B cell (primary cell): Measurements from ENCODE around the gene PTGFRN. TPM values are rescaled to one million over a fixed set of nuclear protein-coding genes. Genes with fewer than 3 reads are reported as not detected.

Experiments
- ATAC-seq: fragments of 200-7000 bp; cut with Tn5 transposase; one replicate; pipeline ENCODE4 v1.10.0; 2021; ENCODE audit warnings: low read depth, mild to moderate bottlenecking, moderate number of reproducible peaks, moderate library complexity
- CTCF ChIA-PET: fragments of 350-600 bp; sonication (Branson Sonifier 250); formaldehyde crosslinking; loops from one replicate; lab custom pipeline; 2021; ENCODE audit warnings: antibody characterized with exemption, inconsistent platforms; lab: Charles Lee
- POLR2A ChIA-PET: fragments of 350-600 bp; sonication (Branson Sonifier 250); formaldehyde crosslinking; loops from one replicate; lab custom pipeline; 2021; ENCODE audit warnings: antibody characterized with exemption; lab: Charles Lee
- DNase-seq: peaks from one replicate; pipeline ENCODE4 v3.0.0; 2013
- H2AFZ ChIP-seq: 2 replicates; pipeline ENCODE4 v1.6.1; 2012; ENCODE audit warnings: mild to moderate bottlenecking, low read depth, low read length; ENCODE audit not compliant: insufficient read depth, poor library complexity, severe bottlenecking
- H3K27ac ChIP-seq, 2 donors: 1 replicate in 1 of 2; 2 replicates in 1 of 2; pipeline ENCODE4 v1.5.1; 2012 to 2013; ENCODE audit warnings: low read length in 2 of 2, mild to moderate bottlenecking in 2 of 2, moderate library complexity in 1 of 2
- H3K27me3 ChIP-seq, 4 experiments: fragments of 200-600 bp in 1 of 4; sonication (generic) in 1 of 4; replicated peaks in 1 of 4; 1 replicate in 2 of 4; 2 replicates in 2 of 4; pipeline versions ENCODE4 v1.6.1 to v1.7.0; 2013 to 2016; ENCODE audit warnings: low read length in 3 of 4, mild to moderate bottlenecking in 2 of 4, mixed read lengths in 1 of 4, moderate library complexity in 1 of 4; ENCODE audit not compliant: insufficient read depth in 4 of 4, control insufficient read depth in 3 of 4; ENCODE audit errors: control extremely low read depth in 1 of 4
- H3K36me3 ChIP-seq, 2 experiments: replicated peaks in 1 of 2; 1 replicate in 1 of 2; 2 replicates in 1 of 2; pipeline versions ENCODE4 v1.6.1 to v1.7.1; 2013; ENCODE audit warnings: low read length in 1 of 2; ENCODE audit not compliant: insufficient read depth in 2 of 2, control insufficient read depth in 1 of 2; ENCODE audit errors: control extremely low read depth in 1 of 2, extremely low read depth in 1 of 2
- H3K4me1 ChIP-seq, 2 donors: fragments of 200-600 bp in 1 of 2; sonication (generic) in 1 of 2; 1 replicate in 1 of 2; 2 replicates in 1 of 2; pipeline versions ENCODE4 v1.5.1 to v1.6.1; 2013 to 2017; ENCODE audit warnings: low read length in 2 of 2; ENCODE audit not compliant: control insufficient read depth in 2 of 2, insufficient read depth in 2 of 2
- H3K4me2 ChIP-seq: replicated peaks from 2 replicates; pipeline ENCODE3; 2012; ENCODE audit warnings: mild to moderate bottlenecking, low read depth, low read length; ENCODE audit not compliant: poor library complexity, severe bottlenecking
- H3K4me3 ChIP-seq, 5 experiments: fragments of 200-600 bp in 1 of 5; sonication (generic) in 1 of 5; 1 replicate in 3 of 5; 2 replicates in 2 of 5; pipeline versions ENCODE4 v1.5.1 to v1.7.0; 2011 to 2016; ENCODE audit warnings: low read length in 4 of 5, mild to moderate bottlenecking in 4 of 5, low read depth in 2 of 5, control low read depth in 1 of 5, moderate library complexity in 1 of 5; ENCODE audit not compliant: insufficient read depth in 1 of 5; ENCODE audit errors: control extremely low read depth in 1 of 5, extremely low read depth in 1 of 5
- H3K79me2 ChIP-seq: fragments of 200-600 bp; sonication (generic); one replicate; pipeline ENCODE4 v1.6.0; 2016; ENCODE audit warnings: low read length; ENCODE audit not compliant: control insufficient read depth, insufficient read depth
- H3K9ac ChIP-seq: fragments of 200-600 bp; sonication (generic); 2 replicates; pipeline ENCODE4 v1.6.1; 2017; ENCODE audit warnings: mild to moderate bottlenecking, low read length, moderate library complexity
- H3K9me3 ChIP-seq, 3 donors: one replicate each; pipeline versions ENCODE4 v1.6.1 to v1.7.1; 2013; ENCODE audit warnings: low read length in 2 of 3; ENCODE audit not compliant: control insufficient read depth in 2 of 3, insufficient read depth in 1 of 3; ENCODE audit errors: control extremely low read depth in 1 of 3
- H4K20me1 ChIP-seq: 2 replicates; pipeline ENCODE4 v1.6.0; 2012; ENCODE audit warnings: mild to moderate bottlenecking, low read length; ENCODE audit not compliant: insufficient read depth, control insufficient read depth, poor library complexity, severe bottlenecking
- H3K27ac Mint-ChIP-seq: one replicate; pipeline ENCODE4 v1.8.0; 2021; ENCODE audit warnings: mixed read lengths
- H3K27me3 Mint-ChIP-seq: one replicate; pipeline ENCODE4 v1.8.0; 2021; ENCODE audit warnings: mixed read lengths
- H3K4me1 Mint-ChIP-seq: one replicate; pipeline ENCODE4 v1.8.0; 2021; ENCODE audit warnings: mixed read lengths
- H3K4me3 Mint-ChIP-seq: one replicate; pipeline ENCODE4 v1.8.0; 2021; ENCODE audit warnings: mixed read lengths
- H3K9me3 Mint-ChIP-seq: one replicate; pipeline ENCODE4 v1.8.0; 2022; ENCODE audit warnings: mixed read lengths; ENCODE audit not compliant: insufficient read depth
- CTCF ChIP-seq: fragments of 200-600 bp; IDR thresholded peaks from one replicate; pipeline ENCODE4 v1.8.0; 2022; ENCODE audit warnings: antibody characterized with exemption, mild to moderate bottlenecking
- EZH2 ChIP-seq: IDR thresholded peaks from 2 replicates; pipeline ENCODE4 v1.6.1; 2012; ENCODE audit warnings: borderline replicate concordance, low read depth, mild to moderate bottlenecking, moderate library complexity, low read length; ENCODE audit not compliant: insufficient read depth, poor library complexity, severe bottlenecking
- WGBS: methylation state at CpG from one replicate; pipeline ENCODE4 v1.1.5; 2013; ENCODE audit warnings: missing lambda C conversion rate; ENCODE audit not compliant: insufficient coverage; 5-methylcytosine and 5-hydroxymethylcytosine counted together
- intact Hi-C: fragments of 100-400 bp; cut with micrococcal nuclease; formaldehyde crosslinking; loops from one replicate; pipeline ENCODE4 v1.10.0; 2022
- polyA plus RNA-seq: library from polyadenylated mRNA; depleted of rRNA; stranded (reverse); fragments of >200 nt; gene quantifications from 2 replicates; pipeline ENCODE4 v1.2.3, GENCODE V29; 2012
- total RNA-seq, 2 donors: library from RNA; stranded (reverse); fragments of 120-200 nt in 1 of 2; gene quantifications; 1 replicate in 1 of 2; 2 replicates in 1 of 2; pipeline versions ENCODE4 v1.2.3 to v1.2.4, GENCODE V29; 2013 to 2022

PTGFRN gene
- total and polyA plus RNA-seq, 2 donors (not counting 1 experiment from before 2014, with no cell fraction given), result 0.17 TPM; not detected in 1

- ATAC-seq (peak; percentile 49), DNase-seq (peak; percentile 15)
- peaks cover 0 to 13% of the 10 kb centered on the region in 2 donors for H3K4me1 ChIP-seq
- peak within 1 kb of the TSS; percentile 42 for H3K4me3 Mint-ChIP-seq
- no peaks in the 10 kb centered on the region for H4K20me1 ChIP-seq
- peak within 1 kb of the TSS; percentile 16 for H3K4me2 ChIP-seq
- ChIA-PET CTCF (interaction anchor here (0.9 kb wide), 1 partner anchor 53 kb away, joined by 3 read pairs; no protein-coding TSS in a partner anchor), POLR2A (no interaction called here)
- H3K9ac ChIP-seq, result peak within 1 kb of the TSS; percentile 10
- no peak within 1 kb of the TSS for H3K4me3 ChIP-seq
- H2AFZ ChIP-seq, result peak within 1 kb of the TSS; percentile 57
- no peaks in the 10 kb centered on the region for H3K9me3 ChIP-seq
- 14% methylated on average over 1 of the region's 3 CpGs for WGBS
- peak within 1 kb of the TSS; percentile 39 to 70 for H3K27ac ChIP-seq
- no peaks in the 10 kb centered on the region for H3K9me3 Mint-ChIP-seq
- peaks cover 27% of the 10 kb centered on the region for H3K4me1 Mint-ChIP-seq
- no peaks in the 10 kb centered on the region for H3K27me3 Mint-ChIP-seq
- no peaks in the 10 kb centered on the region for H3K36me3 ChIP-seq
- peak within 1 kb of the TSS; percentile 84 for H3K27ac Mint-ChIP-seq
- intact Hi-C loops, result no loop called here
- no peaks in the 10 kb centered on the region for H3K79me2 ChIP-seq
- H3K27me3 ChIP-seq, result no peaks in the 10 kb centered on the region
- TF ChIP-seq CTCF (no peak), EZH2 (no peak)
Measured at GRCh38 chr1:117001254-117001927, 91.7 kb downstream of the PTGFRN start, which contains the start of gene CD101. Gene CD101 (plus strand): TSS chr1:117001760. CDS start chr1:117001818, 58 bp downstream.

- H3K9me3 ChIP-seq, result no peaks in the 10 kb centered on the region
- H3K36me3 ChIP-seq, result no peaks in the 10 kb centered on the region
- H3K4me1 Mint-ChIP-seq, result peaks cover 27% of the 10 kb centered on the region
- 97% methylated on average over 2 of the region's 2 CpGs for WGBS
- peaks cover 0 to 13% of the 10 kb centered on the region in 2 donors for H3K4me1 ChIP-seq
- no peaks in the 10 kb centered on the region for H3K79me2 ChIP-seq
- no peak overlapping the region for H3K4me3 ChIP-seq
- H2AFZ ChIP-seq, result no peak overlapping the region
- intact Hi-C loops, result no loop called here
- no peaks in the 10 kb centered on the region for H4K20me1 ChIP-seq
- POLR2A ChIA-PET, result no interaction called here
- CTCF ChIA-PET, result no interaction called here
- no peak overlapping the region for H3K9ac ChIP-seq
- no peak for TF ChIP-seq CTCF
- no peak for TF ChIP-seq EZH2
- H3K27ac ChIP-seq, result no peak overlapping the region
- DNase-seq (no peak), ATAC-seq (no peak)
- no peak overlapping the region for H3K4me2 ChIP-seq
- H3K27me3 Mint-ChIP-seq, result no peaks in the 10 kb centered on the region
- H3K4me3 Mint-ChIP-seq, result no peak overlapping the region
- H3K9me3 Mint-ChIP-seq, result no peaks in the 10 kb centered on the region
- peak overlapping the region; percentile 18 for H3K27ac Mint-ChIP-seq
- H3K27me3 ChIP-seq, result no peaks in the 10 kb centered on the region
Measured at GRCh38 chr1:117003223-117003875, 93.6 kb downstream of the PTGFRN start.
